ENCODE results near the gene LPAR5. TPM values are rescaled to one million over a fixed set of nuclear protein-coding genes. Genes with fewer than 3 reads are reported as not detected.

LPAR5 gene
- total and polyA plus RNA-seq, 2 of the 13 experiments (the other 11 are each of a cell fraction or from before 2014, with no cell fraction given), result 0.09 to 0.32 TPM

DNA sequence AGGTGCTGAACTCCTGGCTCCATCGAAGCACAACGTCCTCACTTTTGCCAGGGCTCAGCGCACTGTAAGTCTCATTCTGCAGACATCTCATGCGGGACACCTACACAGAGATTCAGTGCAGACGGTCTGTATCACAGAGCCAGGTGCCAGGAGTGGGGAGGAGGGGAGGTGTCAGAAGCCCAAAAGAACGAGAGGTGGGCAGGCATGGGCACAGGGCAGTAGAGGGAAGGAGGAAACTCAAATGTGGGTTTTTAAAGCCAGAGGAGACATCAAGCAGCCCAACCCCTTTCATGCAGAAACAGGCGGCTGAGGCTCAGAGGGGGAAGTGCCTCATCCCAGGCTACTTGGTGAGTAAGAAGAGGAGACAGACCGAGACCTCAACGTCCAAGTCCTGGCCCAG, 2.5 kb upstream of the LPAR5 start:
- H3K27ac ChIP-seq (ENCODE audit: extremely low read length, insufficient read depth, low read length), result no peak overlapping the region
- H3K27me3 ChIP-seq (ENCODE audit: control insufficient read depth in 1 of 2, insufficient read depth in 2 of 2, low read length in 2 of 2), result peaks cover 8 to 37% of the 10 kb centered on the region in 2 experiments
- no peaks in the 10 kb centered on the region for H3K36me3 ChIP-seq (replicated peaks in 1 of 2; ENCODE audit: control insufficient read depth in 1 of 2, insufficient read depth in 2 of 2, low read length in 2 of 2)
- H3K9me3 ChIP-seq (ENCODE audit: low read length), result no peaks in the 10 kb centered on the region
- BruUV-seq (replicated peaks), result no TSS peak
- no peak overlapping the region for H3K4me3 ChIP-seq (replicated peaks in 1 of 3; ENCODE audit: insufficient read depth in 1 of 3, low read depth in 2 of 3, low read length in 3 of 3)
- in situ Hi-C loops (cut with HindIII; ENCODE audit: extremely low pct_ligation_motif_present, low pct_unique_long_range_greater_than_20kb), result no loop called here
- H3K4me1 ChIP-seq (ENCODE audit: insufficient read depth, low read length), result peaks cover 29% of the 10 kb centered on the region
- no peak overlapping the region for H3K9ac ChIP-seq (ENCODE audit: insufficient read depth, low read depth, low read length)
- no peak overlapping the region for H2AFZ ChIP-seq (ENCODE audit: low read length)
- DNase-seq (ENCODE audit: low spot score) (no peak), FAIRE-seq (no peak), ATAC-seq (no peak)
- TF ChIP-seq SAP130 (CRISPR knock-in tag; IDR thresholded peaks at IDR 0.05; ENCODE audit: low read depth), result no peak
- no peak for TF ChIP-seq DR1 (CRISPR knock-in tag; IDR thresholded peaks at IDR 0.05)
- intact Hi-C loops (cut with micrococcal nuclease; ENCODE audit: unreplicated experiment), result no loop called here
- WGBS (ENCODE audit: low lambda C conversion rate), result 45% methylated on average over 8 of the region's 9 CpGs
- ChIA-PET POLR2A (no interaction called here), CTCF (ENCODE audit: low intra/inter-chr PET ratio, low total read pairs) (no interaction called here)
- H3K4me2 ChIP-seq (ENCODE audit: low read depth, low read length), result no peak overlapping the region
- H3K79me2 ChIP-seq (ENCODE audit: insufficient read depth, low read length), result no peaks in the 10 kb centered on the region
- no peaks in the 10 kb centered on the region for H4K20me1 ChIP-seq (ENCODE audit: insufficient read depth, low read length)

DNA sequence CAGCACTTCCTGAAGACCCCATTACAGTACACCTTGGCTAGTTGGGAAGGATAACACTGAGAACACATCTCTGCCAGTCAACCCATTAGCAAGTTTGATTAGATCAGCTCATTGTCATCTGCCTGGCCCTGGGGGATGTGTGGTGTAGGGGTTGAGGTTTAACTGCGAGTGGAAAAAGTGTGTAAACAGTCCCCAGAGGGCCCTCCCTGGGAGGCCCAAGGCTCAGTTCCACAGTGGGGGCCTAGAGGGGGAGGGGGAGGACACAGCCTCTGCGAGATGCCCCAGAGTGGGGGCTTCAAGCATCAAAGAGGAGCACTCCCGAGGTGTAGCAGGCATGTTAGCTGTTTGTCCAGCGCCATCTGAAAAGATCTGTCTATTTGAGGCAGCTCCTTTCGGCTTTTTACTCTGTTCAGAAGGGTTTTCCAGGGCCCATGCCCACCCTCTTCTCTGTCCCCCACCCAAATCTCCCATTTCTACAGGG, 344 bp downstream of the LPAR5 start:
- no TSS peak for BruUV-seq (replicated peaks)
- no peaks in the 10 kb centered on the region for H3K36me3 ChIP-seq (replicated peaks in 1 of 2; ENCODE audit: control insufficient read depth in 1 of 2, insufficient read depth in 2 of 2, low read length in 2 of 2)
- in situ Hi-C loops (cut with HindIII; ENCODE audit: extremely low pct_ligation_motif_present, low pct_unique_long_range_greater_than_20kb), result no loop called here
- H3K4me1 ChIP-seq (ENCODE audit: insufficient read depth, low read length), result peaks cover 54% of the 10 kb centered on the region
- FAIRE-seq (no peak), ATAC-seq (peak; percentile 6; the same call in 1 of the 3 replicates), DNase-seq (ENCODE audit: low spot score) (no peak)
- POLR2A ChIA-PET, result interaction anchor here (0.6 to 1.4 kb wide), 5 partner anchors 9 to 1262 kb away, joined by 3 to 4 read pairs (median 3); partner anchors contain the start of gene ZNF384
- no peaks in the 10 kb centered on the region for H3K9me3 ChIP-seq (ENCODE audit: low read length)
- no peak overlapping the region for H2AFZ ChIP-seq (ENCODE audit: low read length)
- peak overlapping the region; percentile 63 for H3K4me2 ChIP-seq (ENCODE audit: low read depth, low read length)
- no peaks in the 10 kb centered on the region for H3K79me2 ChIP-seq (ENCODE audit: insufficient read depth, low read length)
- H3K9ac ChIP-seq (ENCODE audit: insufficient read depth, low read depth, low read length), result 0 out of 2 replicates have a peak overlapping the region, but pooled peaks have one; percentile 23
- intact Hi-C loops (cut with micrococcal nuclease; ENCODE audit: unreplicated experiment), result no loop called here
- WGBS (ENCODE audit: low lambda C conversion rate), result 12% methylated on average over 4 of the region's 5 CpGs
- peak overlapping the region; percentile 28 to 41 (median 30); a peak in 3 of 6 replicates for H3K4me3 ChIP-seq (replicated peaks in 1 of 3; ENCODE audit: insufficient read depth in 1 of 3, low read depth in 2 of 3, low read length in 3 of 3)
- CTCF ChIA-PET (ENCODE audit: low intra/inter-chr PET ratio, low total read pairs), result no interaction called here
- H4K20me1 ChIP-seq (ENCODE audit: insufficient read depth, low read length), result no peaks in the 10 kb centered on the region
- no peak overlapping the region for H3K27ac ChIP-seq (ENCODE audit: extremely low read length, insufficient read depth, low read length)
- peaks cover 8 to 36% of the 10 kb centered on the region in 2 experiments for H3K27me3 ChIP-seq (ENCODE audit: control insufficient read depth in 1 of 2, insufficient read depth in 2 of 2, low read length in 2 of 2)
- peak; percentile 88 for TF ChIP-seq ZNF263 (CRISPR knock-in tag; IDR thresholded peaks at IDR 0.05)
- TF ChIP-seq, protein P1, sequence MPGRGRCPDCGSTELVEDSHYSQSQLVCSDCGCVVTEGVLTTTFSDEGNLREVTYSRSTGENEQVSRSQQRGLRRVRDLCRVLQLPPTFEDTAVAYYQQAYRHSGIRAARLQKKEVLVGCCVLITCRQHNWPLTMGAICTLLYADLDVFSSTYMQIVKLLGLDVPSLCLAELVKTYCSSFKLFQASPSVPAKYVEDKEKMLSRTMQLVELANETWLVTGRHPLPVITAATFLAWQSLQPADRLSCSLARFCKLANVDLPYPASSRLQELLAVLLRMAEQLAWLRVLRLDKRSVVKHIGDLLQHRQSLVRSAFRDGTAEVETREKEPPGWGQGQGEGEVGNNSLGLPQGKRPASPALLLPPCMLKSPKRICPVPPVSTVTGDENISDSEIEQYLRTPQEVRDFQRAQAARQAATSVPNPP (CRISPR knock-in tag; IDR thresholded peaks at IDR 0.05), result no peak

All from HepG2 (cell line).